Body of pancreas (tissue), 4 donors: Measurements from ENCODE around the gene CIPC. TPM values are rescaled to one million over a fixed set of nuclear protein-coding genes. Genes with fewer than 3 reads are reported as not detected.

Experiments used
- ATAC-seq: fragments of 150-250 bp; one replicate; pipeline ENCODE4 v1.9.1; 2016
- DNase-seq, 4 donors: peaks; one replicate each; pipeline ENCODE4 v3.0.0-alpha.2; 2019
- H3K27ac ChIP-seq, 4 donors: fragments of 200-600 bp; sonication (generic); 1 replicate in 3 of 4; 2 replicates in 1 of 4; pipeline versions ENCODE4 v1.5.1 to v1.6.1; 2016 to 2019; ENCODE audit warnings: mild to moderate bottlenecking in 1 of 4, mixed read lengths in 1 of 4, moderate library complexity in 1 of 4
- H3K27me3 ChIP-seq, 2 donors: fragments of 200-600 bp; sonication (generic); one replicate each; pipeline ENCODE4 v1.6.0; 2016; ENCODE audit warnings: mild to moderate bottlenecking in 1 of 2
- H3K36me3 ChIP-seq, 2 donors: fragments of 200-600 bp; sonication (generic); replicated peaks in 1 of 2; 2 replicates each; pipeline ENCODE4 v1.5.1; 2016; ENCODE audit warnings: low read depth in 2 of 2; ENCODE audit not compliant: insufficient read depth in 1 of 2
- H3K4me1 ChIP-seq: fragments of 200-600 bp; sonication (generic); one replicate; pipeline ENCODE4 v1.6.0; 2016
- H3K4me3 ChIP-seq, 2 donors: fragments of 200-600 bp; sonication (generic); 1 replicate in 1 of 2; 2 replicates in 1 of 2; pipeline ENCODE4 v1.5.1; 2016 to 2019
- H3K9me3 ChIP-seq, 3 donors: fragments of 200-600 bp; sonication (generic); 1 replicate in 2 of 3; 2 replicates in 1 of 3; pipeline ENCODE4 v1.5.1; 2016
- CTCF ChIP-seq, 7 experiments: fragments of 450-650 bp in 4 of 7; fragments of 200-600 bp in 3 of 7; sonication (generic) in 3 of 7; IDR thresholded peaks; one replicate each; pipeline ENCODE4 v1.5.1; 2016 to 2019; ENCODE audit warnings: antibody characterized with exemption in 7 of 7
- POLR2A ChIP-seq, 3 donors: fragments of 450-650 bp; IDR thresholded peaks; one replicate each; pipeline ENCODE4 v1.6.1; 2016; ENCODE audit warnings: antibody characterized with exemption in 3 of 3, mild to moderate bottlenecking in 2 of 3
- WGBS, 2 donors: methylation state at CpG; one replicate each; pipeline ENCODE4 v1.1.5; 2017; 5-methylcytosine and 5-hydroxymethylcytosine counted together
- intact Hi-C: fragments of 100-400 bp; cut with DNase I; formaldehyde crosslinking; loops from one replicate; pipeline ENCODE4 v1.15.1; 2023
- total RNA-seq, 2 donors: library from RNA; depleted of rRNA; stranded (reverse); fragments of >200 nt; gene quantifications; one replicate each; pipeline ENCODE4 v1.1.0, GENCODE V29; 2016

Gene CIPC
- total RNA-seq, 2 donors from 2014 or later = 13.7 to 17.1 TPM

GRCh38 chr14:77151918-77152588 is 54.0 kb downstream of the CIPC start:
- Histone ChIP-seq H3K9me3 (no peaks in the 10 kb centered on the region), H3K36me3 (no peaks in the 10 kb centered on the region), H3K4me1 (no peaks in the 10 kb centered on the region), H3K27ac (no peak overlapping the region), H3K4me3 (no peak overlapping the region), H3K27me3 (peaks cover 0 to 1% of the 10 kb centered on the region in 2 donors)
- WGBS, 2 donors = 16 to 23% methylated on average over 2 of the region's 2 CpGs
- no peak for ATAC-seq
- TF ChIP-seq POLR2A (IDR thresholded peaks at IDR 0.05) = no peak
- peak in 5 of 7 experiments; percentile 14 to 41 (median 24) for TF ChIP-seq CTCF (IDR thresholded peaks at IDR 0.05)
- DNase-seq = no peak
- intact Hi-C loops = loop anchor here (5.0 kb wide), 2 partner anchors 65 to 165 kb away; no protein-coding TSS in a partner anchor

GRCh38 chr14:77153802-77154201 is 55.7 kb downstream of the CIPC start:
- Histone ChIP-seq H3K9me3 (no peaks in the 10 kb centered on the region), H3K36me3 (no peaks in the 10 kb centered on the region), H3K4me3 (no peak overlapping the region), H3K27ac (no peak overlapping the region), H3K27me3 (peaks cover 0 to 3% of the 10 kb centered on the region in 2 donors), H3K4me1 (no peaks in the 10 kb centered on the region)
- 81 to 88% methylated on average over 3 of the region's 3 CpGs for WGBS, 2 donors
- DNase-seq = no peak
- TF ChIP-seq POLR2A (IDR thresholded peaks at IDR 0.05) = no peak
- TF ChIP-seq CTCF (IDR thresholded peaks at IDR 0.05) = no peak
- intact Hi-C loops = loop anchor here (5.0 kb wide), 2 partner anchors 63 to 163 kb away; no protein-coding TSS in a partner anchor
- ATAC-seq = no peak

- H3K27me3 ChIP-seq = peaks cover 0 to 3% of the 10 kb centered on the region in 2 donors
- WGBS, 2 donors = 46 to 49% methylated on average over 7 of the region's 7 CpGs
- no peak overlapping the region for H3K4me3 ChIP-seq
- H3K9me3 ChIP-seq = no peaks in the 10 kb centered on the region
- no peak overlapping the region for H3K27ac ChIP-seq
- TF ChIP-seq CTCF (IDR thresholded peaks at IDR 0.05) = no peak
- no peak for TF ChIP-seq POLR2A (IDR thresholded peaks at IDR 0.05)
- intact Hi-C loops = loop anchor here (5.0 kb wide), 2 partner anchors 63 to 163 kb away; no protein-coding TSS in a partner anchor
- no peak for ATAC-seq
- no peaks in the 10 kb centered on the region for H3K36me3 ChIP-seq
- H3K4me1 ChIP-seq = no peaks in the 10 kb centered on the region
- no peak for DNase-seq
These were observed 56.4 kb downstream of the CIPC start for GRCh38 chr14:77154421-77154820.

- intact Hi-C loops = no loop called here
- Histone ChIP-seq H3K36me3 (no peaks in the 10 kb centered on the region), H3K4me1 (no peaks in the 10 kb centered on the region), H3K4me3 (no peak overlapping the region), H3K27ac (no peak overlapping the region), H3K27me3 (peaks cover 0 to 3% of the 10 kb centered on the region in 2 donors), H3K9me3 (no peaks in the 10 kb centered on the region)
- DNase-seq = no peak
- TF ChIP-seq CTCF (IDR thresholded peaks at IDR 0.05) (no peak), POLR2A (IDR thresholded peaks at IDR 0.05) (no peak)
- WGBS, 2 donors = 41 to 46% methylated on average over 2 of the region's 2 CpGs
- ATAC-seq = no peak
These were observed 57.0 kb downstream of the CIPC start for GRCh38 chr14:77155083-77155482.

GRCh38 chr14:77157740-77158139 is 59.7 kb downstream of the CIPC start:
- no peak for ATAC-seq
- H3K27me3 ChIP-seq = peaks cover 0 to 3% of the 10 kb centered on the region in 2 donors
- WGBS, 2 donors = 34 to 37% methylated on average over 10 to 11 of the region's 11 CpGs
- no peaks in the 10 kb centered on the region for H3K9me3 ChIP-seq
- TF ChIP-seq CTCF (IDR thresholded peaks at IDR 0.05) (no peak), POLR2A (IDR thresholded peaks at IDR 0.05) (no peak)
- H3K36me3 ChIP-seq = no peaks in the 10 kb centered on the region
- no peak overlapping the region for H3K4me3 ChIP-seq
- no peak for DNase-seq
- no peaks in the 10 kb centered on the region for H3K4me1 ChIP-seq
- intact Hi-C loops = no loop called here
- H3K27ac ChIP-seq = no peak overlapping the region
